ENCODE measurements around the gene TLL2.
"Not testable (repeated sequence)": the region's sequence is repeated elsewhere in the genome, so short reads cannot be mapped to it uniquely, and the experiment has no call there.

The TLL2 gene

DNA sequence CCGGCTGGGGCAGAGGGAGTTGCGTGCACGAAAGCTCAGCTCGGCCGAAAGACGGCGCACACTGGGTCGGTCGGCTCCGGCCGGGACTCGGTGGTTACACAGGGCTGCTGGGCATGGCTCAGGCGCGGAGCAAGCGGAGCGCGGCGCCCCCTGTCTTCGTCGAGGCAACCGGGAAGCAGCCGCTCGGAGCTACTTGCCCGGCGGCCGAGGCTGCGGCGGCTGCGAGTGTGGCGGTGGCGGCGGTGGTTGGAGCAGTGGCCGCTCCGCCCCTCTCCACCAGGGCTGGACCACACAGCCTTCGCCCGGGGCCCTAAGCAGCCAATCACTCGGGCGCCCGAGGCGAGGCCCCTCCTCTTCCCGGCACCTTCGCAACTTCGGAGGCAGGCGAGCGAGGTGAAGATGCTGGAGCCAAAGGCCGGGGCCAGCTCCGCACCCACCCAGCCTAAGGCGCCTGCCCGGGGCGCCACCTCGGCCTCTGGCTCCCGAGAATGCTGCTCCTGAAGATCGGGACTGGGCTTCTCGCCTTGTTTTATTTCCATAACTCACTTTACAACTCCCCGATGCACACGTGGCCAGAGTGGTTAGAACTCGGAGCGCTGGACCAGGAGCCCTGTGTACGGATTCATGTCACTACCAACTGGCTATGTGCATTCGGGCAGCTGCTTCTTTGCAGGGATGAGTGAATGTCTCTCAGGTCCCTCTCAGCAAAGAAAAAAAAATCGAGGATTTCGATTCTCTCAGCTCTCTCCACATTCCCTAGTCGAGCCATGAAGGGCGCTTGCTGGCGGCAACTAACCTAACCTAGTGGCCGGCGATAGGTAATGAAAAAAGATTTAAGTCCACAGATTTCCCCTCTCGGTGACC lies at the start of gene TLL2:
Gene TLL2 (minus strand): TSS at position 229 of the 864 bp plus-strand sequence. CDS start 241 bp downstream, outside the sequence.
- H3K4me1 Mint-ChIP-seq (ENCODE audit: low read depth), result peaks cover 14% of the 10 kb centered on the region
- no peak within 1 kb of the TSS for H3K27ac Mint-ChIP-seq
- no peaks in the 10 kb centered on the region for H3K9me3 Mint-ChIP-seq
- peaks cover 50% of the 10 kb centered on the region for H3K27me3 Mint-ChIP-seq
- H3K4me3 Mint-ChIP-seq, result peak within 1 kb of the TSS; percentile 69
- no peaks in the 10 kb centered on the region for H3K36me3 Mint-ChIP-seq (ENCODE audit: low read depth)

DNA sequence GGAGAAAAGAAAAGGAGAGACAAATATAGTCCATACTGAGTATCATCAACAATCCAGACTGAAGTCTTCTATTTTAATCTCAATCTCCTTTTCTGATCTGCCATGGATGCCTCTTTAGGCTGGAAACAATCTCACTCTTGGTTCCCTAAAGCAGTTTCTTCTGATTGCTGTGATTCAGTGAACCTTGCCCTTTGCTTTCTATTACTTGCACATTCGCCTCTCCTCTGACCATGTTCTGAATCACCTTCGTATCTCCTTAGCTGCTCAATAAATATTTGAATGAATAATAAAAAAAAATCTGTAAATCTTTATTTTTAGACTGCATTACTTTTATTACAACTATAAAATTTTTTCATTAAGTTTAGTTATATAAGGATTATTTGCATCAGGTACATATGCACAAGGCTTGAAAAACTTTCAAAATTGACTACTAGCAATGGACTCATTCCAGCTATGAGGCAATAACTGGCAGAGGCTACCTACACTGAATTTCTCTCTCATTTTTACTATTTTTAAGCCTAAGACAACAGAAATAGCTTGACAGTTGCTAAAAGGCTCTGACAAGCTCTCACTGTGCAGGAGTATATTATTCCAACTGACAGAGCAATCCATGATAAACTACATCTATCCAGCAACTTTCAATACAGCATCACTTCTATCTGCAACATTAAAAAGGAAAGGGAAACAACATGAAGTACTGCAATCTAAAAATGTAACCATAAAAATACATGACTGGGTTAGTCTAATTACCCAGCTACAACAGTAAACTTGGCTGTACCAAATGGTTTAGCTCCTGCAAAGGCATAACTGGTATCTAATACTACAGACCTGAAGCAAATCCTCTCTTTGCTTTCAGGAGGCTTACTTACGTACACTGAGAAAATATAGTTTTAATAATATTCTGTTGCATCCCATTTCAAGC lies 47.5 kb upstream of the TLL2 start:
- Mint-ChIP-seq H3K36me3 (ENCODE audit: low read depth) (peaks cover 54% of the 10 kb centered on the region), H3K4me3 (no peak overlapping the region), H3K27me3 (no peaks in the 10 kb centered on the region), H3K9me3 (no peaks in the 10 kb centered on the region), H3K4me1 (ENCODE audit: low read depth) (peaks cover 10% of the 10 kb centered on the region), H3K27ac (no peak overlapping the region)

DNA sequence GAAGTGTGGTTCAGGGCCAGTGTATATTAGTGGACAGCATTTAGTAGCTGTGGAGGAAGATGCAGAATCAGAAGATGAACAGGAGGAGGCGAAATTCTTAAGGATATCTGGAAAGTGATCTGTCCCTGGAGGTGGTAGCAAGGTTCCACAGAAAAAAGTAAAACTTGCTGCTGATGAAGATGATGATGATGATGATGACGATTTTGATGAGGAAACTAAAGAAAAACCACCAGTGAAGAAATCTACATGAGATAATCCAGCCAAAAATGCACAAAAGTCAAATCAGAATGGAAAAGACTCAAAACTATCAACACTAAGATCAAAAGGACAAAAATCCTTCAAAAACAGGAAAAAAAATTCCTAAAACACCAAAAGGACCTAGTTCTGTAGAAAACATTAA lies 46.8 kb upstream of the TLL2 start:
- Mint-ChIP-seq H3K36me3 (ENCODE audit: low read depth) (peaks cover 54% of the 10 kb centered on the region), H3K27ac (no peak overlapping the region), H3K4me3 (no peak overlapping the region), H3K9me3 (no peaks in the 10 kb centered on the region), H3K27me3 (no peaks in the 10 kb centered on the region), H3K4me1 (ENCODE audit: low read depth) (peaks cover 3% of the 10 kb centered on the region)

DNA sequence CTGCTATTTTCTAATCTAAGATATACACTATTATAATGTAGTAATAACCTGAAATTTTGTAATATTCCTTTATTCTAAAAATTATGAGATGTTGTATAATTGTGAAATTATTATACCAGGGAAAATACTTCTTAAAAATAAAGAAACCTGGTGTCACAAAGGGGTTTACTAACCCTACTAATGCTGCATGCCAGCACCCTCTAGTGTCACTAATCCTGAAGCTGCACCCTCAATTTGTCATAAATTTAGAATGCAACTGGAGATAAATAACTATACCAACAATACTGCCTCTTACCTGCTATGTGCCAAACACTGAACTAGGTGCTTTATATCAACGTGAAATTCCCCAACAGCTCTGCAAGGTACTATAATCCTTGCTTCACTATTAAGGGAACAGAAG lies 42.3 kb upstream of the TLL2 start:
- H3K27ac Mint-ChIP-seq, result no peak overlapping the region
- peaks cover 37% of the 10 kb centered on the region for H3K36me3 Mint-ChIP-seq (ENCODE audit: low read depth)
- no peaks in the 10 kb centered on the region for H3K4me1 Mint-ChIP-seq (ENCODE audit: low read depth)
- H3K4me3 Mint-ChIP-seq, result no peak overlapping the region
- H3K27me3 Mint-ChIP-seq, result no peaks in the 10 kb centered on the region
- H3K9me3 Mint-ChIP-seq, result no peaks in the 10 kb centered on the region

DNA sequence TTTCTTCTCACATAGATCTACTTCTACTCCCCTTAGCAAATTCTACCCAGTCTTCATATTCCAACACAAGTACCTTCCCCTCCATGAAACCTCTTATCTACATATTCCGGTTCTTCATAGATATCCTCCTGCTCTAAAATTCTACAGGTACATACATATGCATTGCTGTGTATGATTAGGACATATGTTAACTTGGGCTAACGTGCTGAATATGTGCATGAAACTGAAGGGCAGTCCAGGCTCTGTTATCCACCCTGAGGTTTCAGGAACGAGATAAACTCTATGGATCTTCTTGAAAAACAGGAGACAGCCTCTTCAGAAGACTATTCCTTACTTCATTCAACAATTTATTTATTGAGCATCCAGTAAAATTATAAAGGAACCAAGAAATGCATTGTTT lies 41.6 kb upstream of the TLL2 start:
- Mint-ChIP-seq H3K27ac (no peak overlapping the region), H3K4me1 (ENCODE audit: low read depth) (no peaks in the 10 kb centered on the region), H3K9me3 (no peaks in the 10 kb centered on the region), H3K36me3 (ENCODE audit: low read depth) (peaks cover 39% of the 10 kb centered on the region), H3K27me3 (no peaks in the 10 kb centered on the region), H3K4me3 (no peak overlapping the region)

DNA sequence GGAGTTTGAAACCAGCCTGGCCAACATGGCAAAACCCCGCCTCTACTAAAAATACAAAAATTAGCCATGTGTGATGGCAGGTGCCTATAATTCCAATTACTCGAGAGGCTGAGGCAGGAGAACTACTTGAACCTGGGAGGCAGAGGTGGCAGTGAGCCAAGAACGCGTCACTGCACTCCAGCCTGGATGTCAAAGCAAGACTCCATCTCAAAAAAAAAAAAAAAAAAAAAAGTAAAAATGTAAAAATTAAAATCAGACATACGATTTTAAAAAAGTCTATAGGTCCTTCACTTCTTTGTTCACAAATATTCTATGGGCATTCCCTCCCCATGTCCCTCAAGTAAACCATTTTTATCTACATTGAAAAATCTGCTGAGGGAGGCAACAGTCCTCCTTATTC lies 34.9 kb upstream of the TLL2 start:
- Mint-ChIP-seq H3K9me3 (no peaks in the 10 kb centered on the region), H3K4me3 (no peak overlapping the region), H3K27me3 (no peaks in the 10 kb centered on the region), H3K27ac (no peak overlapping the region), H3K4me1 (ENCODE audit: low read depth) (no peaks in the 10 kb centered on the region), H3K36me3 (ENCODE audit: low read depth) (peaks cover 69% of the 10 kb centered on the region)

DNA sequence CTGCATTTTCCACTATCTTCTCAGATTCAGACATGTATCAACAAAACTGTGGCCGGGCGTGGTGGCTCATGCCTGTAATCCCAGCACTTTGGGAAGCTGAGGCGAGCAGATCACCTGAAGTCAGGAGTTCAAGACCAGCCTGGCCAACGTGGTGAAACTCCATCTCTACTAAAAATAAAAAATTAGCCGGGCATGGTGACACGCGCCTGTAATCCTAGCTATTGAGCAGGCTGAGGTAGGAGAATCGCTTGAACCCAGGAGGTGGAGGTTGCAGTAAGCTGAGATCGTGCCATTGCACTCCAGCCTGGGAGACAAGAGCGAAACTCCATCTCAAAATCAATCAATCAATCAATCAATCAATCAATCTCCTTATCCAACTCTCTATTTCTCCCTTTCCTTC lies 31.8 kb upstream of the TLL2 start:
- not testable (repeated sequence) for H3K27ac Mint-ChIP-seq; H3K4me3 Mint-ChIP-seq; H3K4me1 Mint-ChIP-seq (ENCODE audit: low read depth); H3K9me3 Mint-ChIP-seq; H3K27me3 Mint-ChIP-seq
- peaks cover 71% of the 10 kb centered on the region for H3K36me3 Mint-ChIP-seq (ENCODE audit: low read depth)

DNA sequence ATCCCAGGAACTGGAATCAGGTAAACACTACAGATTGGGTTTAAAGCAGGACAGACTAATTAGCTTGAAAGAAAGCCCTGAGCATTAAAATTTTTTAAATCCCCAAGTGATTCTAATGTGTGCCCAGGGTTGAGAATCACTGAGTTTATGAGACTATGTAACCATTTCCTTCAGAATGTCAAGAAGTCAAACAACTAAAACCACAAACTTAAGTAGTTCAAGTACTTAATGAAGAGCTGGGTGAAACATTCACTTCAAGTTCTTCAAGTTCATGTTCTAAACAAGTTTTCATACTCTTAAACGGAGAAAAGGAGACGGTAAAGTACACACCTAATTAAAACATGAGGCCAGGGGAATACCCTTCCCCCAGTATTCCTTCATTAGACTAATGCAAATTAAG lies 28.2 kb upstream of the TLL2 start:
- peaks cover 75% of the 10 kb centered on the region for H3K36me3 Mint-ChIP-seq (ENCODE audit: low read depth)
- H3K4me3 Mint-ChIP-seq, result no peak overlapping the region
- no peaks in the 10 kb centered on the region for H3K27me3 Mint-ChIP-seq
- no peak overlapping the region for H3K27ac Mint-ChIP-seq
- H3K9me3 Mint-ChIP-seq, result no peaks in the 10 kb centered on the region
- H3K4me1 Mint-ChIP-seq (ENCODE audit: low read depth), result no peaks in the 10 kb centered on the region

DNA sequence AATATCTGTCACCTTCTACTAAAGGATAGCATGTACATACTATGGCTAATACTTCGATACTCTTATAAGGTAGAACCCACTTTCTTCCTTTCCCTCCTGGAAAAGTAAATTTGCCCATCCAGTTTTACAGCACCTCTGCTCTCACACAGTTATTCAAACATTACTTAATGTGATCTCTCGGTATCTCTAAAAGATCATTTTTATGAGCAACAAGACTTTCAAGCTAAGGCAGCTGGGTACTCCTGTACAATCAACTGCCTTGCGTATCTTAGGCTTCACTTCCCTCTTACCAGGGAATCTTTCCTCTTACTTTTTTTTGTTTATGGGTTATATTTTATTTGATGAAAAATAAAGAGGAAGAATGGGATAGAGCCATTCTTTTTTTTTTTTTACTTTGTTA lies 26.5 kb upstream of the TLL2 start:
- Mint-ChIP-seq H3K4me1 (ENCODE audit: low read depth) (no peaks in the 10 kb centered on the region), H3K27ac (no peak overlapping the region)

DNA sequence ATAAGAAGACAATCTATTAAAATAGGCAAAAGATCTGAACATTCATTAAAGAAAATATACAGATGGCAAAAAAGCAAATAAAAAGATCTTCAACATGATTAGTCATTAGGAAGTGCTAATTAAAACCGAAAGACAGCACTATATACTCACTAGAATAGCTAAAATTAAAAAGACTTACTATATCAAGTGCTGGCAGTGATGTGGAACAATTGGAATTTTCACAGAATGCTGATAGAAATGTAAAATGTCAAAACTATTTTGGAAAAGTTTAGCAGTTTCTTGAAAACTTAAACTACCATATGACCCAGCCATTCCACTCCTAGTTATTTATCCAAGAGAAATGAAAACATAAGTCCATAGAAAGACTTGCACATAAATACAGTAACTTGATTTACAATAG lies 25.0 kb upstream of the TLL2 start:
- no peaks in the 10 kb centered on the region for H3K27me3 Mint-ChIP-seq
- no peaks in the 10 kb centered on the region for H3K9me3 Mint-ChIP-seq
- H3K4me1 Mint-ChIP-seq (ENCODE audit: low read depth), result peaks cover 3% of the 10 kb centered on the region
- no peak overlapping the region for H3K4me3 Mint-ChIP-seq
- H3K27ac Mint-ChIP-seq, result no peak overlapping the region
- H3K36me3 Mint-ChIP-seq (ENCODE audit: low read depth), result peaks cover 61% of the 10 kb centered on the region

More for the DNA sequence above, 26.5 kb upstream of the TLL2 start:
- peaks cover 64% of the 10 kb centered on the region for H3K36me3 Mint-ChIP-seq (ENCODE audit: low read depth)
- no peaks in the 10 kb centered on the region for H3K27me3 Mint-ChIP-seq
- no peaks in the 10 kb centered on the region for H3K9me3 Mint-ChIP-seq
- H3K4me3 Mint-ChIP-seq, result no peak overlapping the region

DNA sequence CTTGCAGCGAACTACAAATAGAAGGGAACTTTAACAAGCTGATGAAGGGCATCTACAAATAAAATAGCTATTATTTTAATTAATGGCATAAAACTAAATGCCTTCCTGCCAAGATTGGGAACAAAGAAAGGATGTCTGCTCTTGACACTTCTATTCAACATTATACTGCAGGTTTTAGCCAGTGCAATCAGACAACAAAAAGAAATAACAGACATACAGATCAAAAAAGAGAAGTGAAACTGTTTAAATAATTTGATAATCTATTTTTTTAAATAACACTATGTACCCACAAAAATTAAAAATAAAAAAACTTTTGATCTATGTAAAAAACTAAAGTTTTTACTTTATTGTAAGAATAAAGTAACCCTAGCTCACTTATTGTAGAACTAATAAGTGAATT lies 22.4 kb upstream of the TLL2 start:
- no peaks in the 10 kb centered on the region for H3K27me3 Mint-ChIP-seq
- no peak overlapping the region for H3K27ac Mint-ChIP-seq
- H3K36me3 Mint-ChIP-seq (ENCODE audit: low read depth), result peaks cover 62% of the 10 kb centered on the region
- H3K4me1 Mint-ChIP-seq (ENCODE audit: low read depth), result peaks cover 3% of the 10 kb centered on the region
- H3K9me3 Mint-ChIP-seq, result no peaks in the 10 kb centered on the region
- no peak overlapping the region for H3K4me3 Mint-ChIP-seq

DNA sequence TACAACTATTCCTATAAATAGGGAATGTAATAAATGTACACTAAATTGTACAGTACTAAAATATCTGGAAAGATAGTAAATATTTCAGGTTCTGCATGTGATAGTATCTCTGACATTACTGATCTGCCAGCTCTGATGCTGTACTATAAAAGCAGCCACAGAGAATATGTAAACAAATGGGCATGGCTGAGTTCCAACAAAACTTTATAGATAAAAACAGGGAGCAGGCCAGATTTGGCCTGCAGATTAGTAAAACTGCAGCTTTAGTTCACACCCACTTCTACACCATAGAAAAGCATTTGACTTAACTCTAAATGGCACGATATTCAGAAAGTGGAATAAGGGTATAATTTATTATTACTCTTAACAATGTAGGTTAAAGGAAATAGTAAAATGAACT lies 18.8 kb upstream of the TLL2 start:
- peaks cover 3% of the 10 kb centered on the region for H3K4me1 Mint-ChIP-seq (ENCODE audit: low read depth)
- no peaks in the 10 kb centered on the region for H3K9me3 Mint-ChIP-seq
- H3K36me3 Mint-ChIP-seq (ENCODE audit: low read depth), result peaks cover 54% of the 10 kb centered on the region
- no peak overlapping the region for H3K27ac Mint-ChIP-seq
- no peak overlapping the region for H3K4me3 Mint-ChIP-seq
- no peaks in the 10 kb centered on the region for H3K27me3 Mint-ChIP-seq

DNA sequence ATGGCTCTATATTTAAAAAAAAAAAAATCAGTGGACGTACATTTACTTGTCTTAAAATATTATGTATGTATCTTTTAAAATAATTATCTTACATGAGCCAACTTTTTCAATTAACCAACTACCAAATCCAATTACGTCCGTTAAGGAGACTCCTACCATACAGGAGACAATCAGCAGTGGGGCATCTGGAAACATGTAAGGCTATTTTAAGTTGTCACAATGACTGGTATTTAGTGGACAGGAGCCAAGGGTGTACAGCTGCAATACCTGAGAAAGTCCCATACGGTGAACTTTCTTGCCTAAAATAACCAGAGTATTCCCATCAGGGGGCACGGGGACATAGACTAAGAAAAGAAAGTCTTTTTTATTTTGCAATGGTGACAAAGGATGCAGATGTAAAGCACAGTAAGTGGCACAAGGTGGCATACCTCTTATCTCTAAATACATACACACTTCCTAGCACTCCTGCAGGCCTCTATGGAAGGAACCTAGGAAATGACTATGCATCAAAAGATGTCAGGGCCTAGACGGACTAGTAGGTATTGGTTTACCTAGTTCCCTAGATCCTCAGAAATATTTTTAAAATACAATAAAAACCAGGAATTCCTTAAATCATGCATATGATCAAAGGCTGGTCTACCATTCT lies 16.0 kb upstream of the TLL2 start:
- Mint-ChIP-seq H3K4me3 (no peak overlapping the region), H3K9me3 (no peaks in the 10 kb centered on the region), H3K27ac (no peak overlapping the region), H3K27me3 (no peaks in the 10 kb centered on the region), H3K4me1 (ENCODE audit: low read depth) (peaks cover 3% of the 10 kb centered on the region), H3K36me3 (ENCODE audit: low read depth) (peaks cover 69% of the 10 kb centered on the region)

DNA sequence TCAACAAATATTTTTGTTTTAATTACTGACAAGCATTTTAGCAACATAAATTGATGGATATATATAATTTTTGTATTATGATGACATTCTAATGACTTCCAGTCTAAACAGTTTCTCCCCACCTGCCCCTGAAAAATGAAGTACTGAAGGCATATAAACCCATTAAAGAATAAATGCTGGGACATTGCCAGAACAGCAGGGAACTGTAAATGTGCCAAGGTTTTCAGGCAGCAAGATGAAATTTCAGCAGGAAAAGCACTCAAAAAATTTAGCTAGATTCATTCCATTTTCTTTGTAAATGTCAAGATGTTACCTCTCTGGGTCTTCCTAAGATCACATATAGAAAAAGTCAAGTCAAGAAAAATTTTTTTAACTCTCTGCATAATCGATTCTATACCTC lies 11.0 kb upstream of the TLL2 start:
- peaks cover 76% of the 10 kb centered on the region for H3K36me3 Mint-ChIP-seq (ENCODE audit: low read depth)
- no peaks in the 10 kb centered on the region for H3K9me3 Mint-ChIP-seq
- no peak overlapping the region for H3K4me3 Mint-ChIP-seq
- H3K4me1 Mint-ChIP-seq (ENCODE audit: low read depth), result no peaks in the 10 kb centered on the region
- H3K27ac Mint-ChIP-seq, result no peak overlapping the region
- H3K27me3 Mint-ChIP-seq, result no peaks in the 10 kb centered on the region

DNA sequence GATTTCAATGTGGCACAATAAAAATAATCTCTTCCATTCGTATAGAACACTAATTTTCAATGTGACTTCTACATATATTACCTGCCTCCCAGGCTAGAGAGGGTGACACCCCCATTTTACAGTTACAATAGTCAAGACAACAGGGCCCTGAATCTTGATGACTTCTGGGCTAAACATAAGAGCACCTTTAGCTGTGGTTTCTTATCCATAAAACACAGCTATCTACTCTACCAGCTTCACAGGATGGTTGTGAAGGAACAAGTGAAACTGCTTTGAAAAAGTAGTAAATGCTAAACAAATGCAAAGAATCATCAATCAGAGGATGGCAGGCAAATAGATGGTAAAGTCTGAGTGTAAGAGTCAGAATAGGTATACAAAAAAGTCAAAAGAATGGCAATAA lies 3.6 kb upstream of the TLL2 start:
- Mint-ChIP-seq H3K27ac (no peak overlapping the region), H3K27me3 (peaks cover 34% of the 10 kb centered on the region), H3K36me3 (ENCODE audit: low read depth) (peaks cover 27% of the 10 kb centered on the region), H3K9me3 (no peaks in the 10 kb centered on the region), H3K4me3 (no peak overlapping the region), H3K4me1 (ENCODE audit: low read depth) (peaks cover 14% of the 10 kb centered on the region)
